H9 (cell line): ENCODE data around the gene AGBL4. TPM values are rescaled to one million over a fixed set of nuclear protein-coding genes. Genes with fewer than 3 reads are reported as not detected.

ENCODE experiments used
- DNase-seq: peaks from one replicate; pipeline ENCODE4 v3.0.0-alpha.2; 2017
- H2AFZ ChIP-seq: one replicate; pipeline ENCODE4 v1.6.1; 2013; ENCODE audit warnings: mild to moderate bottlenecking, low read length, control low read depth, moderate library complexity
- H2AK5ac ChIP-seq: 2 replicates; pipeline ENCODE4 v1.6.1; 2013; ENCODE audit warnings: low read length, control low read depth, mixed read lengths; ENCODE audit not compliant: insufficient read length
- H2BK120ac ChIP-seq: one replicate; pipeline ENCODE4 v1.6.1; 2013; ENCODE audit warnings: low read depth, mild to moderate bottlenecking, low read length, control low read depth, inconsistent platforms; ENCODE audit not compliant: poor library complexity, severe bottlenecking
- H2BK12ac ChIP-seq: 2 replicates; pipeline ENCODE4 v1.6.1; 2013; ENCODE audit warnings: low read length, control low read depth, mixed read lengths, low read depth; ENCODE audit not compliant: insufficient read length
- H2BK15ac ChIP-seq: 2 replicates; pipeline ENCODE4 v1.6.1; 2013; ENCODE audit warnings: low read depth, low read length, control low read depth
- H2BK20ac ChIP-seq: one replicate; pipeline ENCODE4 v1.6.1; 2013; ENCODE audit warnings: low read depth, mild to moderate bottlenecking, low read length, control low read depth, inconsistent platforms; ENCODE audit not compliant: poor library complexity, severe bottlenecking
- H2BK5ac ChIP-seq: 2 replicates; pipeline ENCODE4 v1.6.1; 2013; ENCODE audit warnings: low read length, control low read depth, mixed read lengths; ENCODE audit not compliant: insufficient read length
- H3K14ac ChIP-seq: 2 replicates; pipeline ENCODE4 v1.6.1; 2013; ENCODE audit warnings: low read length, control low read depth; ENCODE audit not compliant: insufficient read depth
- H3K18ac ChIP-seq: 2 replicates; pipeline ENCODE4 v1.6.1; 2013; ENCODE audit warnings: low read depth, mild to moderate bottlenecking, mixed read lengths, low read length, control low read depth; ENCODE audit not compliant: insufficient read length
- H3K23ac ChIP-seq: 2 replicates; pipeline ENCODE4 v1.6.1; 2013; ENCODE audit warnings: low read length, control low read depth, mixed read lengths, low read depth; ENCODE audit not compliant: insufficient read length
- H3K23me2 ChIP-seq: 2 replicates; pipeline ENCODE4 v1.6.1; 2013; ENCODE audit warnings: low read depth, mild to moderate bottlenecking, mixed read lengths, low read length, control low read depth; ENCODE audit not compliant: insufficient read length, poor library complexity, severe bottlenecking
- H3K27ac ChIP-seq: 2 replicates; pipeline ENCODE4 v1.5.1; 2013; ENCODE audit warnings: low read length, control low read depth, mixed read lengths, low read depth; ENCODE audit not compliant: insufficient read length
- H3K27me3 ChIP-seq: 2 replicates; pipeline ENCODE4 v1.6.1; 2013; ENCODE audit warnings: low read length, control low read depth, inconsistent platforms; ENCODE audit not compliant: insufficient read depth
- H3K4ac ChIP-seq: 2 replicates; pipeline ENCODE4 v1.6.1; 2013; ENCODE audit warnings: low read depth, mild to moderate bottlenecking, control low read depth, inconsistent platforms, low read length, moderate library complexity
- H3K4me1 ChIP-seq: 2 replicates; pipeline ENCODE4 v1.6.1; 2013; ENCODE audit warnings: low read length, control low read depth, inconsistent platforms; ENCODE audit not compliant: insufficient read depth
- H3K4me2 ChIP-seq: 2 replicates; pipeline ENCODE4 v1.6.1; 2013; ENCODE audit warnings: low read length, control low read depth, mixed read lengths; ENCODE audit not compliant: insufficient read length, insufficient read depth
- H3K56ac ChIP-seq: 2 replicates; pipeline ENCODE4 v1.6.1; 2013; ENCODE audit warnings: low read depth, mild to moderate bottlenecking, mixed read lengths, low read length, control low read depth; ENCODE audit not compliant: insufficient read length
- H3K79me1 ChIP-seq: 2 replicates; pipeline ENCODE4 v1.6.1; 2013; ENCODE audit warnings: low read depth, mild to moderate bottlenecking, moderate library complexity, low read length, control low read depth, inconsistent platforms; ENCODE audit not compliant: insufficient read depth, poor library complexity, severe bottlenecking
- H3K79me2 ChIP-seq: 2 replicates; pipeline ENCODE4 v1.6.1; 2013; ENCODE audit warnings: low read length, control low read depth, inconsistent platforms; ENCODE audit not compliant: insufficient read depth
- H3K9ac ChIP-seq: 2 replicates; pipeline ENCODE4 v1.6.1; 2013; ENCODE audit warnings: low read length, control low read depth, mixed read lengths; ENCODE audit not compliant: insufficient read length; ENCODE audit errors: extremely low read depth
- H3K9me3 ChIP-seq: one replicate; pipeline ENCODE4 v1.6.1; 2013; ENCODE audit warnings: low read depth, low read length, inconsistent platforms; ENCODE audit not compliant: control insufficient read depth
- H3T11ph ChIP-seq: one replicate; pipeline ENCODE4 v1.6.1; 2013; ENCODE audit warnings: mild to moderate bottlenecking, low read length, control low read depth, inconsistent platforms
- H4K20me1 ChIP-seq: one replicate; pipeline ENCODE4 v1.6.1; 2013; ENCODE audit not compliant: control insufficient read depth, insufficient read length, insufficient read depth
- H4K5ac ChIP-seq: 2 replicates; pipeline ENCODE4 v1.6.1; 2013; ENCODE audit warnings: low read depth, mild to moderate bottlenecking, mixed read lengths, low read length, control low read depth; ENCODE audit not compliant: insufficient read length
- H4K8ac ChIP-seq: replicated peaks from 2 replicates; pipeline ENCODE4 v1.6.1; 2013; ENCODE audit warnings: low read length, control low read depth, mixed read lengths, low read depth; ENCODE audit not compliant: insufficient read length
- H4K91ac ChIP-seq: 2 replicates; pipeline ENCODE4 v1.6.1; 2013; ENCODE audit warnings: low read depth, mild to moderate bottlenecking, moderate library complexity, mixed read lengths, low read length, control low read depth; ENCODE audit not compliant: insufficient read length
- H3K27ac Mint-ChIP-seq, 3 experiments: 2 replicates in 2 of 3; 3 replicates in 1 of 3; pipeline ENCODE4 v1.8.0; 2020 to 2021; ENCODE audit warnings: mixed read lengths in 3 of 3, mild to moderate bottlenecking in 1 of 3, moderate library complexity in 1 of 3
- H3K27me3 Mint-ChIP-seq: 2 replicates; pipeline ENCODE4 v1.8.0; 2021; ENCODE audit warnings: low read depth, mild to moderate bottlenecking, moderate library complexity, mixed read lengths
- H3K36me3 Mint-ChIP-seq, 3 experiments: 2 replicates in 2 of 3; 3 replicates in 1 of 3; pipeline ENCODE4 v1.8.0; 2020 to 2021; ENCODE audit warnings: low read depth in 3 of 3, mixed read lengths in 3 of 3; ENCODE audit not compliant: insufficient read depth in 1 of 3
- H3K4me1 Mint-ChIP-seq, 2 experiments: 2 replicates each; pipeline ENCODE4 v1.8.0; 2020; ENCODE audit warnings: mixed read lengths in 2 of 2
- H3K4me3 Mint-ChIP-seq, 2 experiments: 2 replicates in 1 of 2; 3 replicates in 1 of 2; pipeline ENCODE4 v1.8.0; 2020 to 2021; ENCODE audit warnings: mild to moderate bottlenecking in 2 of 2, mixed read lengths in 2 of 2, moderate library complexity in 1 of 2
- H3K9me3 Mint-ChIP-seq, 2 experiments: 2 replicates in 1 of 2; 3 replicates in 1 of 2; pipeline ENCODE4 v1.8.0; 2020; ENCODE audit warnings: mild to moderate bottlenecking in 2 of 2, mixed read lengths in 2 of 2, moderate library complexity in 1 of 2
- whole genome bisulfite sequencing: extraction: QIAGEN DNeasy Blood & Tissue Kit; methylation state at CpG from one replicate; pipeline ENCODE4 v1.1.7; 2013; ENCODE audit warnings: missing lambda C conversion rate, low lambda C conversion rate, mixed read lengths; ENCODE audit not compliant: insufficient read length; ENCODE audit errors: extremely low coverage; 5-methylcytosine and 5-hydroxymethylcytosine counted together
- total RNA-seq: library from RNA; stranded (reverse); gene quantifications from 2 replicates; pipeline ENCODE4 v1.2.1, GENCODE V29; 2021
- TF ChIP-seq, protein P1 (sequence below): fragments of 200-600 bp; sonication (generic); conservative IDR thresholded peaks from 3 replicates; pipeline ENCODE4 v1.8.0; 2021; ENCODE audit warnings: antibody characterized with exemption, mild to moderate bottlenecking

AGBL4 gene
- total RNA-seq, 1 experiment from 2014 or later = not detected

DNA sequence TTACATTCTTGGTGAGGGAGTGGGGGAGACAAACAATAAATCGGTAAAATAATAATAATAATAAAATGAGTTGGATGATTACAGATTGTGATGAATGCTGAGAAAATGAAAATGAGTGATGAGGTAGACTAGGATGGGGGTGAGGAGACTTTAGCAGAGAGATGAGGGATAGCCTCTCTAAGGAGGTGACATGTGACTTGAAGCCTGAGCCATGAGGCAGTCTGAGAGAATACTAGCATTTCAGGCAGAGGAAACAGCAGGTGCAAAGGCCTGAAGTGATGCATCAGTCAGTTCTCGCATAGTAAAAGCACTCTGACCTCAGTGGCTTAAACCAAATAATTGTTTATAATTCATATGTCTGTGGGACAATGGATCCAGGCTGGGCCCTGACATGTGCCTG, 181.2 kb downstream of the AGBL4 start:
- WGBS = 100% methylated on average over 1 of the region's 2 CpGs
- Histone ChIP-seq H4K8ac (no peak overlapping the region), H3K18ac (no peak overlapping the region), H3K14ac (no peak overlapping the region), H2BK5ac (no peak overlapping the region), H3K79me1 (no peaks in the 10 kb centered on the region), H3K79me2 (no peaks in the 10 kb centered on the region), H3K56ac (no peak overlapping the region), H3K27ac (no peak overlapping the region), H2BK20ac (no peak overlapping the region), H4K5ac (no peak overlapping the region), H3T11ph (no peak overlapping the region), H3K9ac (no peak overlapping the region), H3K27me3 (no peaks in the 10 kb centered on the region), H3K9me3 (peaks cover 82% of the 10 kb centered on the region), H2AK5ac (no peak overlapping the region), H3K4me1 (no peaks in the 10 kb centered on the region), H2BK12ac (no peak overlapping the region), H3K23ac (no peak overlapping the region), H2BK15ac (no peak overlapping the region), H4K20me1 (no peaks in the 10 kb centered on the region), H4K91ac (no peak overlapping the region), H3K4ac (no peak overlapping the region), H3K4me2 (no peak overlapping the region), H2AFZ (no peak overlapping the region), H2BK120ac (no peak overlapping the region), H3K23me2 (no peaks in the 10 kb centered on the region)
- no peak for DNase-seq
- no peaks in the 10 kb centered on the region for H3K4me1 Mint-ChIP-seq
- H3K27ac Mint-ChIP-seq = no peak overlapping the region
- no peak overlapping the region for H3K4me3 Mint-ChIP-seq
- TF ChIP-seq, protein P1, sequence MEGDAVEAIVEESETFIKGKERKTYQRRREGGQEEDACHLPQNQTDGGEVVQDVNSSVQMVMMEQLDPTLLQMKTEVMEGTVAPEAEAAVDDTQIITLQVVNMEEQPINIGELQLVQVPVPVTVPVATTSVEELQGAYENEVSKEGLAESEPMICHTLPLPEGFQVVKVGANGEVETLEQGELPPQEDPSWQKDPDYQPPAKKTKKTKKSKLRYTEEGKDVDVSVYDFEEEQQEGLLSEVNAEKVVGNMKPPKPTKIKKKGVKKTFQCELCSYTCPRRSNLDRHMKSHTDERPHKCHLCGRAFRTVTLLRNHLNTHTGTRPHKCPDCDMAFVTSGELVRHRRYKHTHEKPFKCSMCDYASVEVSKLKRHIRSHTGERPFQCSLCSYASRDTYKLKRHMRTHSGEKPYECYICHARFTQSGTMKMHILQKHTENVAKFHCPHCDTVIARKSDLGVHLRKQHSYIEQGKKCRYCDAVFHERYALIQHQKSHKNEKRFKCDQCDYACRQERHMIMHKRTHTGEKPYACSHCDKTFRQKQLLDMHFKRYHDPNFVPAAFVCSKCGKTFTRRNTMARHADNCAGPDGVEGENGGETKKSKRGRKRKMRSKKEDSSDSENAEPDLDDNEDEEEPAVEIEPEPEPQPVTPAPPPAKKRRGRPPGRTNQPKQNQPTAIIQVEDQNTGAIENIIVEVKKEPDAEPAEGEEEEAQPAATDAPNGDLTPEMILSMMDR = no peak
- peaks cover 94 to 95% of the 10 kb centered on the region in 2 experiments for H3K9me3 Mint-ChIP-seq
- H3K27me3 Mint-ChIP-seq = no peaks in the 10 kb centered on the region; the same call in none of the 2 replicates
- H3K36me3 Mint-ChIP-seq = peaks cover 11 to 47% (median 12%) of the 10 kb centered on the region in 3 experiments
